ENCODE measurements around the gene BBX.
A peak's percentile ranks its signal among the peaks of the same experiment; 100 is the strongest.

The BBX gene

GRCh38 chr3:107633327-107634098 is 110.8 kb downstream of the BBX start:
- Mint-ChIP-seq H3K27ac (peak overlapping the region; percentile 37), H3K36me3 (peaks cover 2 to 8% of the 10 kb centered on the region in 2 donors), H3K4me3 (peak overlapping the region in 1 of 2 donors; percentile 59), H3K27me3 (no peaks in the 10 kb centered on the region), H3K9me3 (no peaks in the 10 kb centered on the region), H3K4me1 (peaks cover 28 to 42% of the 10 kb centered on the region in 2 donors)
- no peak for DNase-seq
- ATAC-seq (replicated peaks): peak; percentile 86 to 89

- Mint-ChIP-seq H3K36me3 (peaks cover 2 to 12% of the 10 kb centered on the region in 2 donors), H3K4me1 (peaks cover 28 to 41% of the 10 kb centered on the region in 2 donors), H3K27ac (no peak overlapping the region), H3K4me3 (peak overlapping the region in 1 of 2 donors; percentile 59), H3K9me3 (no peaks in the 10 kb centered on the region), H3K27me3 (no peaks in the 10 kb centered on the region)
- ATAC-seq (replicated peaks) (peak; percentile 19 to 28), DNase-seq (no peak)
These were observed 111.3 kb downstream of the BBX start for GRCh38 chr3:107634099-107634489.

GRCh38 chr3:107637416-107638183 is 114.8 kb downstream of the BBX start:
- Mint-ChIP-seq H3K9me3 (no peaks in the 10 kb centered on the region), H3K27ac (no peak overlapping the region), H3K4me1 (peaks cover 14 to 34% of the 10 kb centered on the region in 2 donors), H3K36me3 (peaks cover 2 to 9% of the 10 kb centered on the region in 2 donors), H3K27me3 (no peaks in the 10 kb centered on the region), H3K4me3 (no peak overlapping the region)
- DNase-seq (no peak), ATAC-seq (replicated peaks) (no peak)

DNA sequence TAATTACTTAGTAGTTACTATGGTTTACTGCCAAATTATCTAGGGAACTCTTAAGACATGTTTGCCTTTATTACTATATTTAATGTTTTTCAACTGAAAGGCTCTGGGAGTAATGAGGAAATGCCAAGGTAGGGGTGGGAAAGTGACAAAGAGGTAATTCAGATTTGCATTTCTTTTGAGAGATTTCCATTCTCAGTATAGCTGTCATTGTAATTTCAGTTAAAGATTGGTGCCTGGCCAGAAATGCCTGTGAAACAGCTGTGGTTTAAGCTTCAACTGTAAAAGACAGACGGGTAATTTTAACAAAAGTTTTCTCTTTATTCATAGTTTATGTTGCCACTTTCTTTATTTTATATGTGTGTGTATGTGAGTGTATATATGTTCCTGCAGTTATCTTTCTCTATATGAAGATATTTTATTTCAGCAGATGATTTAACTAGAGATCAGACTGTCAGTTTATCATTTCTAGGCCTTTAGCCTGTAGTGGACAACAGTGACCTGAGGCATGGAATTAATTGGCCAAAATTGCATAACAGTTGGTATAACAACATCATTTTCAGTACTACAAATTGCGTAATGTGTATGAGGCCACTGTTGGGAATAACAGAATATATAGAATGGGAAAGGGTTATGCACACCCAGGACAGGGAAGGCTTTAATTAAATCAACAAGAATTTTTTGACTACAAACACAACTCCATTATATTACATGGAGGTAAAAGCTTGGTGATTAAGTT is 119.0 kb downstream of the BBX start:
- ATAC-seq (replicated peaks) (no peak), DNase-seq (no peak)
- H3K4me3 Mint-ChIP-seq: no peak overlapping the region
- peaks cover 2 to 9% of the 10 kb centered on the region in 2 donors for H3K36me3 Mint-ChIP-seq
- no peak overlapping the region for H3K27ac Mint-ChIP-seq
- H3K4me1 Mint-ChIP-seq: peaks cover 12 to 35% of the 10 kb centered on the region in 2 donors
- no peaks in the 10 kb centered on the region for H3K27me3 Mint-ChIP-seq
- H3K9me3 Mint-ChIP-seq: no peaks in the 10 kb centered on the region

GRCh38 chr3:107643038-107643883 is 120.5 kb downstream of the BBX start:
- DNase-seq: no peak
- no peak overlapping the region for H3K4me3 Mint-ChIP-seq
- no peaks in the 10 kb centered on the region for H3K27me3 Mint-ChIP-seq
- peak overlapping the region; percentile 31 for H3K27ac Mint-ChIP-seq
- peaks cover 0 to 12% of the 10 kb centered on the region in 2 donors for H3K36me3 Mint-ChIP-seq
- H3K4me1 Mint-ChIP-seq: peaks cover 13 to 35% of the 10 kb centered on the region in 2 donors
- ATAC-seq (replicated peaks): peak; percentile 38 to 45
- no peaks in the 10 kb centered on the region for H3K9me3 Mint-ChIP-seq

- Mint-ChIP-seq H3K4me3 (no peak overlapping the region), H3K36me3 (peaks cover 8 to 16% of the 10 kb centered on the region in 2 donors), H3K27me3 (no peaks in the 10 kb centered on the region), H3K9me3 (peaks cover 2 to 3% of the 10 kb centered on the region in 2 donors), H3K4me1 (peaks cover 19 to 40% of the 10 kb centered on the region in 2 donors), H3K27ac (no peak overlapping the region)
- ATAC-seq (replicated peaks) (no peak), DNase-seq (no peak)
These were observed 121.9 kb downstream of the BBX start for GRCh38 chr3:107644631-107645030.

DNA sequence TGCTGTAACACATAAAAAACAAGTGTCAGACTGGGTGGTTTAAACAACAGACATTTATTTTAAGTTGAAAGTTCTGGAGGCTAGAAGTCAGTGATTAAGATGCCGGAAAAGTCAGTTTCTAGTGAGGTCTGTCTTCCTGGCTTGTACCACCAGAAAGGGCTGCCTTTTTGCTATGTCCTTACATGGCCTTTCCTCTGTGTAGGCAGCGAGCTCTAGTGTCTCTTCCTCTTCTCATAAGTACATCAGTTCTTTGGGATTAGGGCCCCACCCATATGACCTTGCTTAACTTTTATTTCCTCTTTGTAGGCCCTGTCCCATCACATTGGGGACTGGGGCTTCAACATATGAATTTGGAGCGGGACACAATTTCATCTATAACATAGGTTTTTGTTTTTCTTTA is 128.0 kb downstream of the BBX start:
- H3K36me3 Mint-ChIP-seq: peaks cover 9 to 24% of the 10 kb centered on the region in 2 donors
- H3K27ac Mint-ChIP-seq: no peak overlapping the region
- no peak for DNase-seq
- H3K27me3 Mint-ChIP-seq: no peaks in the 10 kb centered on the region
- peaks cover 2 to 3% of the 10 kb centered on the region in 2 donors for H3K9me3 Mint-ChIP-seq
- peaks cover 18 to 32% of the 10 kb centered on the region in 2 donors for H3K4me1 Mint-ChIP-seq
- peak; percentile 64 to 67 for ATAC-seq (replicated peaks)
- no peak overlapping the region for H3K4me3 Mint-ChIP-seq

- Mint-ChIP-seq H3K27ac (peak overlapping the region; percentile 17), H3K36me3 (peaks cover 9 to 24% of the 10 kb centered on the region in 2 donors), H3K9me3 (peaks cover 2 to 3% of the 10 kb centered on the region in 2 donors), H3K4me1 (peaks cover 18 to 32% of the 10 kb centered on the region in 2 donors), H3K27me3 (no peaks in the 10 kb centered on the region), H3K4me3 (peak overlapping the region in 1 of 2 donors; percentile 8)
- ATAC-seq (replicated peaks): no peak
- no peak for DNase-seq
These were observed 129.0 kb downstream of the BBX start for GRCh38 chr3:107651782-107652181.

- peaks cover 6 to 12% of the 10 kb centered on the region in 2 donors for H3K36me3 Mint-ChIP-seq
- no peak for ATAC-seq (replicated peaks)
These were observed 131.5 kb downstream of the BBX start for GRCh38 chr3:107654218-107654617.

DNA sequence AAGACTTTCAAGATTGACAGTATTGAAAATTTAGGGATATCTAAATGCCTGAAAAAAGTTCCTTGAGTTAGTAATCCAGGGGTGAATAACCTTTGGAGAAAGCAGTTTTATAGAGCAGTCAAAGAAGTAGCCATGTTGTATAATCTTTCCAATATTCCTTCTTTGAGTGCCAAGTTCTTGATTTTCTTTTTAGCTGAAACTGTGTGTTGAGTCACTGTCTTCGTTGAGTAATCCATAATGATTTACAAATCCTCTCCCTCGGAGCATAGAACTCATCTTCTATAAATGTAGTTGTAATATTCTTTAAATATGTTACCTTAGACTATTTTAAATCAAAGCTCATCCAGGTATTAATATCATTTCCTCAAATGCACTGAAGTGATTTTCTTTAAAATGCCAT is 135.2 kb downstream of the BBX start:
- H3K27ac Mint-ChIP-seq: no peak overlapping the region
- no peaks in the 10 kb centered on the region for H3K27me3 Mint-ChIP-seq
- no peaks in the 10 kb centered on the region for H3K9me3 Mint-ChIP-seq
- H3K36me3 Mint-ChIP-seq: no peaks in the 10 kb centered on the region
- H3K4me3 Mint-ChIP-seq: no peak overlapping the region
- DNase-seq (no peak), ATAC-seq (replicated peaks) (no peak)
- H3K4me1 Mint-ChIP-seq: peaks cover 8 to 19% of the 10 kb centered on the region in 2 donors

More at GRCh38 chr3:107654218-107654617, 131.5 kb downstream of the BBX start:
- Mint-ChIP-seq H3K9me3 (no peaks in the 10 kb centered on the region), H3K4me1 (peaks cover 11 to 27% of the 10 kb centered on the region in 2 donors), H3K27ac (no peak overlapping the region), H3K4me3 (no peak overlapping the region), H3K27me3 (no peaks in the 10 kb centered on the region)
- no peak for DNase-seq

DNA sequence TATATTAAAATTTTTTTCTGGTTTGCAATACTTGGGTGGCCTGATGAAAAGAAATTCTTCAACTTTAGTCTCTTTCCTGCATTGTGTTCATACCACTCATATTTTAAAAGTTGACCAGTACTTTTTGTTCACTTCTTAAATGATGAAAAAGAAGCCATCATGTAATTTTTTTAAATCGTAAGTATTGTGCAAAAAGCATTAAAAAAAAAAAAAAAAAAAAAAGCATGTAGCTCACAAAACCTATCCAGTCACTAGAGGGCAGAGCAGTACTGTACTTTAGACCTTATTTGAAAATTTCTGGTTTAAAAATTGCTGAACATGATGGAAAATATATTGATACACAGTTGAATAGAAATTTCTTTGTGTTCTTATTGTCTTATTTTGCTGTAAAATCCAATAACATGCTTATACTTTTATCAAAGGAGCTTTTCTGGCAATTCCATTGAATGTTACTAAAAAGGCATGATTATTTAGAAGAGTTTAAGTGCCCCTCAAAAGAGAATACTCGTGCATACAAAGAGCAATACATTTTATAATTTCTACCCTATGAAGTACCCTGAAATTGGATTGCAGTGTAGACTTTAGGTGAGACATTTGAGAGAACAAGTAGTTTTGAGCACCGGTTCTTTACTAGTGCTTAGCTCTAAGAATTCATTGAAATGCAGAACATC is 137.7 kb downstream of the BBX start:
- no peak for DNase-seq
- Mint-ChIP-seq H3K4me1 (peaks cover 11 to 26% of the 10 kb centered on the region in 2 donors), H3K9me3 (no peaks in the 10 kb centered on the region), H3K27ac (no peak overlapping the region), H3K36me3 (no peaks in the 10 kb centered on the region), H3K4me3 (no peak overlapping the region), H3K27me3 (no peaks in the 10 kb centered on the region)
- no peak for ATAC-seq (replicated peaks)

- DNase-seq (no peak), ATAC-seq (replicated peaks) (peak in 1 of 2 donors; percentile 52)
- Mint-ChIP-seq H3K9me3 (no peaks in the 10 kb centered on the region), H3K27ac (no peak overlapping the region), H3K36me3 (peaks cover 0 to 1% of the 10 kb centered on the region in 2 donors), H3K27me3 (no peaks in the 10 kb centered on the region), H3K4me1 (peaks cover 13 to 30% of the 10 kb centered on the region in 2 donors), H3K4me3 (no peak overlapping the region)
These were observed 138.8 kb downstream of the BBX start for GRCh38 chr3:107661447-107662123.

Data from stimulated activated naive B cell treated with anti-CD40 and anti-IgM and Interleukin-4, amounts not matched to agents 10 μg/mL and 1 μg/mL and 100 μg/mL, for 72 hours (primary cell).